GM18858 (cell line): Measurements from ENCODE around the gene DHCR24.

Experiments
- ATAC-seq: cut with Tn5 transposase; IDR thresholded peaks from one replicate; pipeline ENCODE4 v1.9.1; 2021; ENCODE audit not compliant: unreplicated experiment

Gene DHCR24

DNA sequence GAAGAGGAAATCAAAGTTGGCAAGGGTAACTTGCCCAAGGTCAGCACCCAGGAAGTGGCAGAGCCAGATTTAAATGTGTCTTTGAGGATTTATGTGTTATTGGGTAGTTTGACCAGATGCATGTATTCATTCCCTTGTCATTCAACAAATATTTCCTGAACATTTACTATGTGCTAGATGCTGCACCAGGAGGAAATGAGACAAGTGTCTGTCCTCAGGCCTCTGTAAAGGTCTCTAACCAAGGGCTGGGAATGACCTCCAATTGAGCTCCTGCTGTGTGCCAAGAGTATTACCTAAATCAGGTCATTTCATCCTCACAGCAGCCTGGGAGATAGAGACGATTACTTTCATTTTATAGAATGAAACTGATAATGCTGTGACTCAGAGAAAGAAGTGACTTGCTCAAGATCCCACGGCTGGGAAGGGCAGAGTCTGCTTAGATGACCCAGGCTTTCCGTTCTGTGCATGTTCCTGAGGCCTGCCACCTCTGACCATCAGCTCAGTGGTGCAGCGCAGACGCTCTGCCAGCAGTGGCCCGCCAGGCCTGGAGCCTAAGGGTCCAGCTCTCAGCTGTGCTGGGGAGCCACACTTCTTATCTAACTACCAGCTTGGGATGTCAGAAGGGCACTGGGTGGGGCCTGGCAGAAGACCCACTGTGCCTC lies 82.4 kb downstream of the DHCR24 start:
- no peak for ATAC-seq

DNA sequence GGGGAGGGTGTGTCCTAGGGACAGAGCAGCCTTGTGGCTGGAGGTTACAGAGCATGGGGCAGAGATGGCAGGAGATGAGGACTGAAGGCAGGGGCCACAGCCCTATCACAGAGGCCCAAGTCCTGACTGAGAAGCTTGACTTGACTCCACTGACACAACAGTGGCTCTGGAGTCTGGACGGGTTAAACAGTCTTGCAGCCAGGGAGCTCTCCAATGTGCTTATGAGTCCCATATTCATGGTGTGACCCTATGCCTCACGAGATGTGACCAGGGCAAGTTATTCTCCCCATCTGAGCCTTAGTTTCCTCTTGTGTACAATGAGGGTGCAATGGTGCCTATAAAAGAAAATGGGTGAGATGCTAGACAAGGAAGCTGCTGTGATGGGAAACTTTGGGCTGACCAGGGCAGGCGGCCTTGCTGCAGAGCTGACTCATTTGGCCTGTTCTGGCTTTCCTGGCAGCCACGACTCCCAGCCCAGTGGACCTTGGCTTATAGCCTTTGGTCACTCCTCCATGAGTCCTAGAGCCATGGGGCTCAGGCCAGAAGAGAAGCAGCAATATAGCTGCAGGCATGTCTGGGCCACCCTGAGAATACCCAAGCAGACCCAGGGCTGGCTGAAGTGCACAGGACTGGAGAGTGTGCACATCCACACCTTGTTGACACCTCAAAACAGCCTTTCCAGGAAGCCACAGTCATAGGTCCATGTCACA lies 83.1 kb downstream of the DHCR24 start:
- no peak for ATAC-seq

DNA sequence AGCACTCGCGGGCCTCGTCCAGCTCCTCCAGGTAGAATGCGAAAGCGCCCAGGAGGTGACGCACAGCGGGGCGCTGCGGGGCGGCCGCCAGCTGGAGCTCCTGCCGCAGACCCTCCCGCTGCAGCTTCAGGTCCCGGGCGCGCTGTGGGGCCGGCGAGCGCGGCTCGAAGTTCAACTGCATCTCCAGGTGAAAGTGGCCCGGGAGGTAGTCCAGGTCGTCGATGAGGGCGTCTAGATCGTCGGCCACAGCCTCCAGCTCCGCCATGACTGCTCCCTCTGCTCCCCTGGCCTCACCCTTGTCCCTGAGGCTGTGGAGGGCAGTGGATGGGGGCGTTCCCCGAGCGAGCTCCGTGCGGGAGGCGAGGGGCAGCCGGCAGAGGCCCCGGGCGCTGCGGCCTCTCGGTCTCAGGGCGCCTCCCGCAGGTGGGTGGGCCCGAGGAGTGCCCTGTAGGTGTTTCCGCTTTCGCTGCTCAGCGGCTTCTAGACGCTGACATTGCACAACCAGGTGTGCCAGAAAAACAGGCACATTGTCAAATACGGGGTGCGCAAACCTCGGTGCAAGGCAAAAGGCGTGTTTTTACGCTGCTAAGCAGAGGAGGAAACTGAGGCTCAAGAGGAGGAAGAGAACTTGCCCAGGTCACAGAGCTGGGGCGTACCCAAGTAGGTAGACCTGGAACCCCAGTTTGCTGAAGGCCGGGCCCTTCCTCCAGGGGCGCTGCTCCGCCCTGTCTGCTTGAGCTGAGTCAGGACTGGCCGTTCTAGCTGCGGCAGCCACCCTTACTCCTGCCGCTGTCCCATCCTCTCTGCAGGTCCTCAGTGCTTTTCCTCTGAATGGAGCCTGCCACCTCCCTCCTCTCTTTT lies 85.9 kb downstream of the DHCR24 start, which contains the start of gene TTC22:
Gene TTC22, minus strand, starts transcription at position 425 of the 861 bp plus-strand sequence. Its CDS starts 160 bp downstream, at position 265.
- peak; percentile 62 for ATAC-seq

DNA sequence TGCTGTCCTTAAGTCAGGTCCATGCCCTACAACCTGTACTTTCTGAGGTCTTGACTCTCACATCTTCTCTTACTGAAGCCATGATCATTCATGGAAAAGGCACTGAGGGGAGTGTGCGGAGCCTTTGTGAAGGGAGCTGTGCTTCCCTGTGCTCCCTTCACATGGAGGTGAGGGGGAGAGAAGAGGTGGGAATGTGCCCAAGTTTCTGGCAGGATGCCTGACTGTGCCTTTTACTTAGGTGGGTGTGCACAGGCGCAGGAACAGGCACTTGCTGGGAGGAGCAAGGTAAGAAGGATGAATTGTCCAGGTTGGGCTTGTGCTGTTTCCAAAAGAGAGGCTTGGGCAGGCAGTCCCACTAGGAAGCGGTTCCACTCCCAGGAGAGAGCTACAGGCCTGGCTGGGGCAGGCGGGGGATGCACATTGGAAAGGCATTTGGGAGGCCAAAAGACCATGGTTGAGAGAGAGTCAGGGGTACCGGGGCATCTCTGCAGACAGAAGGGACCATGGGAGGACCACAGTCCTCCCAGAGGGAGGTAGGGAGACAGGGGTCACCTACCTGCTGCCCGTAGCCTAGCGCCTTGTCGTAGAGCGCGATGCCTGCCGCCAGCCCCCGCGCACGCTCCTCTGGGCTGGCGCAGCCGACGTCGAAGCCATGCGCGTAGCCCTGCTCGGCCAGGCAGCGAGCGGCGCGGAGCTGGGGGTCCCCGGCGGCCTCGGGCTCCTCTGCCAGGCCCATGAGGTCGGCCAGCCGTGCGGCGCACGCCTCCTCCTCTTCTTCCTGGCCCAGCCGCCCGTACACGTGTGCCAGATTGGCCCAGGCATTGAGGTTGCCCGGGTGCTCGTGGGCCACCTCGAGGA lies 86.7 kb downstream of the DHCR24 start:
- no peak for ATAC-seq
